IPS-18c (cell line): Measurements from ENCODE around the gene DPH1.

Experiments used
- H3K4me3 ChIP-seq: 2 replicates; pipeline ENCODE4 v1.7.0; 2013; ENCODE audit warnings: low read depth, mild to moderate bottlenecking, low read length, moderate library complexity; ENCODE audit not compliant: insufficient read depth
- H3K9me3 ChIP-seq: one replicate; pipeline ENCODE4 v1.6.1; 2013; ENCODE audit warnings: mild to moderate bottlenecking, low read length, moderate library complexity; ENCODE audit not compliant: control insufficient read depth, insufficient read depth

Gene DPH1

DNA sequence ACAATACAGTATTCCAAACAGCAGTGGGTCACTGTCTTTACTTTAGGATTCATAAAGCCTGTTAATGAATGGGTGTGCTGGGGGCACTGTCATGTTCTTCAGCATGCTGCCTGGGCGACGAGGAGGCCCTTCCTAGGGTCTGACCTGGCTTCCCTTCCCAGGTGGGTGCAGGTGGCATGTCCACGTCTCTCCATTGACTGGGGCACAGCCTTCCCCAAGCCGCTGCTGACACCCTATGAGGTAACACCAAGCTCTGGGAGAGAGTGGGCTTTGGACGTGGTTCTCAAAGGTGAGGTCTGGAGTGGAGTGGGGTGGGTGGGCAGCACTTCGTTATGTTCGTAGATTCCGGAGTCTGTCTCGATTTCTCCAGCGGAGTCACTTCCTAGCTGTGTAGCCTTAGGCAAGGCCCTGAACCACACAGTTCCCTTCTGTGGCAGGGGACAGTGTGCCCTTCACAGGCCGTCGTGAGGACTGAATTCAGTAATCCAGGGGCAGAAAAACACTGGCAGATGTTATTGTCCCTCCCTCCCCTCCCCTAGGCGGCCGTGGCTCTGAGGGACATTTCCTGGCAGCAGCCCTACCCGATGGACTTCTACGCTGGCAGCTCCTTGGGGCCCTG, 11.1 kb downstream of the DPH1 start:
- H3K4me3 ChIP-seq: peak overlapping the region; percentile 78
- H3K9me3 ChIP-seq: no peaks in the 10 kb centered on the region

DNA sequence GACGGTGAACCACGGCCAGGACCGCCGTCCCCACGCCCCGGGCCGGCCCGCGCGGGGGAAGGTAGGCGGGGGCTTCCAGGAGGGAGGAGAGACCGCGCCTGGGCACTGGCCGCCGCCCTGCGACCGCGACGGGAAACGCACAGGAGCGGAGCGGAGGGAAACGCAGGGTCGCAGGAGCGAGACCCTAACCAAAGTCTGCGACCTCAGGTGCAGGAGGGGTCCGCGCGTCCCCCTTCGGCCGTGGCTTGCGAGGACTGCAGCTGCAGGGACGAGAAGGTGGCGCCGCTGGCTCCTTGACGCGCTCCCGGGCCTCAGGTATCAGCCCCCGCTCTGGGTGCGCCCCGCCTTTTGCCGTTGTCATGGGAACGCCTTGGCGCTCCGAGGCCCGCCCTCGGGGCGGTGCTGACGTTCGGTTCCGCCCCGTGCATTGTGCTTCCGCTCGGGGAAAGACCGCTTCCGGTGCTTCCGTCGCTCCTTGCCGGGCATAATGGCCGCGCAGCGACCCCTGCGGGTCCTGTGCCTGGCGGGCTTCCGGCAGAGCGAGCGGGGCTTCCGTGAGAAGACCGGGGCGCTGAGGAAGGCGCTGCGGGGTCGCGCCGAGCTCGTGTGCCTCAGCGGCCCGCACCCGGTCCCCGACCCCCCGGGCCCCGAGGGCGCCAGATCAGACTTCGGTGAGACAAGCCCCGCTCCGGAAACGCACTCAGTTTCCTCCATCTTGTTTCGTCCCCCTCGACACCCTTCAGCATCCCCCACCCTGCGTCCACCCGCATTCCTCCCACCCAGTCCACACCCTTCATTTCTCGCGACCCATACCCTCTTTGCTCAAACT, 11.8 kb downstream of the DPH1 start, which contains the start of gene OVCA2:
TSS of gene OVCA2 (plus strand) at position 462 of the 829 bp plus-strand sequence. CDS start at position 488, 26 bp downstream.
- H3K9me3 ChIP-seq: no peaks in the 10 kb centered on the region
- H3K4me3 ChIP-seq: peak within 1 kb of the TSS; percentile 78

DNA sequence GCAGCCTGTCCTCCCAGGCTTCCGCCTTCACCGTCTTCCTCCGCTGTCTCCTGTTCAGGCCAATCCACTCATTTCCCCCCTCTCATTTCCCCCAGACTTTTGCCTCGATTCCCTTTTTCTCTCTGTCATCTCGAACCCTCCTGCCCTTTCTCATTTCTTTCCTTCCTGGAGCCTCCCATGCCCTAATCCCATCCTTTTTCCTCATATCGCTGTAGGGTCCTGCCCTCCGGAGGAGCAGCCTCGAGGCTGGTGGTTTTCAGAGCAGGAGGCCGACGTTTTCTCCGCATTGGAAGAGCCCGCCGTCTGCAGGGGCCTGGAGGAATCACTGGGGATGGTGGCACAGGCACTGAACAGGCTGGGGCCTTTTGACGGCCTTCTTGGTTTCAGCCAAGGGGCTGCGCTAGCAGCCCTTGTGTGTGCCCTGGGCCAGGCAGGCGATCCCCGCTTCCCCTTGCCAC, 12.5 kb downstream of the DPH1 start:
- H3K4me3 ChIP-seq: peak overlapping the region; percentile 78
- no peaks in the 10 kb centered on the region for H3K9me3 ChIP-seq

GRCh38 chr17:2042933-2043332, 13.0 kb downstream of the DPH1 start:
- H3K9me3 ChIP-seq: no peaks in the 10 kb centered on the region
- peak overlapping the region; percentile 78 for H3K4me3 ChIP-seq

GRCh38 chr17:2043785-2044184, 13.8 kb downstream of the DPH1 start:
- no peaks in the 10 kb centered on the region for H3K9me3 ChIP-seq
- no peak overlapping the region for H3K4me3 ChIP-seq

DNA sequence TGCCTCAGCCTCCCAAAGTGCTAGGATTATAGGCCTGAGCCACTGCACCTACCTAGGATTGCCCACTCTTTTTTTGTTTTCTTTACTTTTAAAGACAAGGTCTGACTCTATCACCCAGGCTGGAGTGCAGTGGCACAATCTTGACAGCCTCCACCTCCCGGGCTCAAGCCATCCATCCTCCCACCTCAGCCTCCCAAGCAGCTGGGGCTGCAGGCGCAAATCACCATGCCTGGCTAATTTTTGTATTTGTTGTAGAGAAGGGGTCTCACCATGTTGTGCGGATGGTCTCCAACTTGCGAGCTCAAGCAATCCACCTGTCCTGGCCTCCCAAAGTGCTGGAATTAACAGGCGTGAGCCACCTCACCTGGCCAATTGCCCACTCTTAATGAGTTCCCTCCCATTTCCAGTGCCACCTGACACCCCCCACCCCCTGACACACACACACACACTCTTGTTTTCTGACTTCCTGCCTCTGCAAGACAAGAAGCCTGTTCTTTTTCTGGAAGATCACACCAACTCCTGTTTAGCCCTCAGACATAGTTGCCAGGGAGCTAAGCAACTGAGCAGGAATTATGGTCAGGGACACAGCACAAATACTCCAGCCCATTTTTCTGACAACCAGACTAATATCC, 14.4 kb downstream of the DPH1 start:
- no peak overlapping the region for H3K4me3 ChIP-seq
- no peaks in the 10 kb centered on the region for H3K9me3 ChIP-seq

- no peaks in the 10 kb centered on the region for H3K9me3 ChIP-seq
- H3K4me3 ChIP-seq: no peak overlapping the region
Measured at GRCh38 chr17:2047590-2047989, 17.6 kb downstream of the DPH1 start.

- Histone ChIP-seq H3K9me3 (no peaks in the 10 kb centered on the region), H3K4me3 (no peak overlapping the region)
Measured at GRCh38 chr17:2048805-2049204, 18.9 kb downstream of the DPH1 start.

GRCh38 chr17:2049333-2050299, 19.7 kb downstream of the DPH1 start:
- Histone ChIP-seq H3K9me3 (no peaks in the 10 kb centered on the region), H3K4me3 (peak overlapping the region; percentile 49)

GRCh38 chr17:2050300-2051060, 20.5 kb downstream of the DPH1 start:
- H3K9me3 ChIP-seq: no peaks in the 10 kb centered on the region
- peak overlapping the region; percentile 41; the same call in 1 of the 2 replicates for H3K4me3 ChIP-seq

- peak overlapping the region; percentile 34; the same call in 1 of the 2 replicates for H3K4me3 ChIP-seq
- H3K9me3 ChIP-seq: no peaks in the 10 kb centered on the region
Measured at GRCh38 chr17:2051061-2051932, 21.3 kb downstream of the DPH1 start.

GRCh38 chr17:2051933-2052559, 22.1 kb downstream of the DPH1 start:
- Histone ChIP-seq H3K9me3 (no peaks in the 10 kb centered on the region), H3K4me3 (no peak overlapping the region)

DNA sequence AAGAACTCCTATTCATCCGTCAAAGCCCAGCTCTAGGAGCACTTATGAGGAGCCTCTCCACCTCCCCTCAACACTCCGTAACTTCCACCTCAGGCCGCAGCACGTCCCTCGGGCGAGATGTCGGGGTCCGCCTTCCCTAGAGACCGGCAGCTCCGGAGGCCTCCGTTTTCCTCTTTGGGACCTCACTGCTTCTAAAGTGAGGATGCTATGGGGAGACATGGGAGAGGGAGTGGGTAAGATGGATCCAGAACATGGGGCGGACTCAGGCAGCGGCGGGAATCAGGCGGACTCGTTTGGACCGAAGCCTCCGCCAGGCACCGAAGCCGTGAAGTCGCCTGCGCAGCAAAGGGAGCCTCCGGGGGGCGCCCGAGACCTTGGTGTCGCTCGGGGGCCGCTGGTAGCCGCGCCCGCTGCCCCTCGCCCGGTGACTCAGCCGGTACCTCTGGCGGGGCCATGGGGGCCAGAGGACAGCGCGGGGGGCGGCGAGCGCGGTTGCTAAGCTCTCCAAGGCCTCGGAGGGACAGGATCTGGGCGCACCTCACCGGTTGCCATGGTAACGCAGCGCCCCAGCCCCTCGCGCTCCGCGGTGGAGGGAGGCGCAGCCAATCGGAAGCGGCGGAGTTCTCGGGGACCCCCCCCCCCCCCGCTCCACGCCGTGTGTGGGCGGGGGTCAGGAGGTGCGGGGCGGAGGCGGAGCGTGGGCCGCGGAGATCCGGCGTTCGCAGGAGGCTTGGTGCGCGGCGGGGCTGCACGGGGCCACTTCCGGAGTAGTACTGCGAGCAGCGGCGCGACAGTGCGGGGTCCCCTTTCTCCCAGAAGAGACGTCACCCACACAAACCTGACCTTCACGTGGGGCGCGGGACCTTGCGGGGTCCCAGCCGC, 23.7 kb downstream of the DPH1 start:
- Histone ChIP-seq H3K9me3 (no peaks in the 10 kb centered on the region), H3K4me3 (peak overlapping the region; percentile 50)

DNA sequence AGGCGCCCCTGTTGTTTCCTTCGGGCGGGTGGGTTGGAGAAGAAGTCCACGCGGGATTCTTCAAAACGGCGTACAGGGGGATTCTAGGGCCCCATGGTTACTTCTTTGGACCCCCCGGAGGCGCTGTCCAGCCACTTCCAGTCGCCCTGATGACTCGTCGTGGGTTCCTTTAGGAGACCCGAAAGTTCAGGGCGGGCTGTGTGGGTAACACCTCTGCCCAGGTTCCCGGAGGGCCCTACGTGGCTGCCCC, 24.2 kb downstream of the DPH1 start:
- Histone ChIP-seq H3K4me3 (peak overlapping the region; percentile 50), H3K9me3 (no peaks in the 10 kb centered on the region)
